DOHH2 (cell line): ENCODE results near the gene IGFLR1.

Source experiments
- EZH2phosphoT487 ChIP-seq: fragments of 200-600 bp; sonication (generic); IDR thresholded peaks from 2 replicates; pipeline ENCODE4 v1.6.1; 2017; ENCODE audit warnings: borderline replicate concordance, mild to moderate bottlenecking, antibody characterized with exemption, low read length, moderate library complexity, mixed read lengths
- TF ChIP-seq, protein P1 (sequence below): fragments of 200-600 bp; sonication (generic); IDR thresholded peaks from one replicate; pipeline ENCODE4 v1.5.1; 2014; ENCODE audit warnings: antibody characterized with exemption, mild to moderate bottlenecking, low read depth, low read length; ENCODE audit not compliant: poor library complexity, severe bottlenecking

DNA sequence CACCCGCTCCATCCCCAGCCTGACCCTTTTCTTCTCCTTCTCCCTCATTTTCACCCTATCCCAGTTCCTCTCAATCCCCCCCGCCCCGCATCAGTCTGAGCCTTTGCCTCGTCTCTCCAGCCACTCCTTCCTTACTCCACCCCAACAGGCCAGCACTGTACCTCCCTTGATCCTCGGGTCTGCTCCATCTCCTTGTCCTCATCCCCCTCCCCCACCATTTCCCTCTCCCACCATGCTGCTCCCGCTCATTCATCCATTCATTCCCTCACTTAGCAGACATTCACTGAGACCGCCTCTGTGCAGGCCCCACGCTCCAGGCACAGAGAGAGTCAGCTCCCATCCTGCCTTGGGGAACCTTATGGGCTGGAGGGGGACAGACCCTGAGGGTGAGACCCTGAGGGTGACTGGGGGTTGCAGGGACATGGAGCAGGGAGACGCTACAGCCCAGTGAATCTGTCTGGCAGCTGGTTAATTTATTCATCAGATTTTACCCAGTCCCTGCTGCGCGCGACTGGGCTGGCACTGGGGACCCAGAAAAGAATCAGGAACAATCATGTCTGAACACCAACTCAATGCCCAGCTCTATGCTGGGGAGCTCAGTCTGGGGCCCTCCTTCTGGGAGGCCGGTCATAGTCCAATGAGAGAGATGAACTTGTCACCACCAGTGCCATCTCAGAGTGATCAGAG lies 34.0 kb upstream of the IGFLR1 start:
- TF ChIP-seq, protein P1, sequence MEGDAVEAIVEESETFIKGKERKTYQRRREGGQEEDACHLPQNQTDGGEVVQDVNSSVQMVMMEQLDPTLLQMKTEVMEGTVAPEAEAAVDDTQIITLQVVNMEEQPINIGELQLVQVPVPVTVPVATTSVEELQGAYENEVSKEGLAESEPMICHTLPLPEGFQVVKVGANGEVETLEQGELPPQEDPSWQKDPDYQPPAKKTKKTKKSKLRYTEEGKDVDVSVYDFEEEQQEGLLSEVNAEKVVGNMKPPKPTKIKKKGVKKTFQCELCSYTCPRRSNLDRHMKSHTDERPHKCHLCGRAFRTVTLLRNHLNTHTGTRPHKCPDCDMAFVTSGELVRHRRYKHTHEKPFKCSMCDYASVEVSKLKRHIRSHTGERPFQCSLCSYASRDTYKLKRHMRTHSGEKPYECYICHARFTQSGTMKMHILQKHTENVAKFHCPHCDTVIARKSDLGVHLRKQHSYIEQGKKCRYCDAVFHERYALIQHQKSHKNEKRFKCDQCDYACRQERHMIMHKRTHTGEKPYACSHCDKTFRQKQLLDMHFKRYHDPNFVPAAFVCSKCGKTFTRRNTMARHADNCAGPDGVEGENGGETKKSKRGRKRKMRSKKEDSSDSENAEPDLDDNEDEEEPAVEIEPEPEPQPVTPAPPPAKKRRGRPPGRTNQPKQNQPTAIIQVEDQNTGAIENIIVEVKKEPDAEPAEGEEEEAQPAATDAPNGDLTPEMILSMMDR, result no peak
- TF ChIP-seq EZH2phosphoT487, result no peak
